Thoracic aorta (tissue), 2 donors: ENCODE data around the gene GLO1. TPM values are rescaled to one million over a fixed set of nuclear protein-coding genes. Genes with fewer than 3 reads are reported as not detected.

Source experiments
- ATAC-seq: fragments of 150-250 bp; one replicate; pipeline ENCODE4 v1.8.0; 2017; ENCODE audit warnings: low read depth; ENCODE audit not compliant: insufficient number of reproducible peaks, low FRiP score
- DNase-seq: peaks from one replicate; pipeline ENCODE4 v3.0.0-alpha.2; 2020; ENCODE audit warnings: low spot score
- H3K27ac ChIP-seq, 2 donors: fragments of 200-600 bp; sonication (generic); 1 replicate in 1 of 2; 2 replicates in 1 of 2; pipeline ENCODE4 v1.5.1; 2016; ENCODE audit warnings: mild to moderate bottlenecking in 2 of 2, moderate library complexity in 2 of 2
- H3K27me3 ChIP-seq: fragments of 200-600 bp; sonication (generic); replicated peaks from 2 replicates; pipeline ENCODE4 v1.6.0; 2016; ENCODE audit warnings: mild to moderate bottlenecking; ENCODE audit not compliant: insufficient read depth
- H3K36me3 ChIP-seq: fragments of 200-600 bp; sonication (generic); one replicate; pipeline ENCODE4 v1.5.1; 2016
- H3K4me1 ChIP-seq, 2 donors: fragments of 200-600 bp; sonication (generic); 1 replicate in 1 of 2; 2 replicates in 1 of 2; pipeline versions ENCODE4 v1.5.1 to v1.6.0; 2016; ENCODE audit warnings: low read depth in 2 of 2, mild to moderate bottlenecking in 1 of 2; ENCODE audit not compliant: control insufficient read depth in 1 of 2
- H3K4me3 ChIP-seq: fragments of 200-600 bp; sonication (generic); 2 replicates; pipeline ENCODE4 v1.5.1; 2016; ENCODE audit warnings: mild to moderate bottlenecking
- H3K9me3 ChIP-seq: fragments of 200-600 bp; sonication (generic); 2 replicates; pipeline ENCODE4 v1.5.1; 2016
- CTCF ChIP-seq: fragments of 200-600 bp; sonication (generic); IDR thresholded peaks from one replicate; pipeline ENCODE4 v1.5.1; 2019; ENCODE audit warnings: antibody characterized with exemption
- total RNA-seq, 2 donors: library from RNA; depleted of rRNA; stranded (reverse); fragments of >200 nt; gene quantifications; one replicate each; pipeline versions ENCODE4 v1.1.0 to v1.2.3, GENCODE V29; 2016

Gene GLO1
- total RNA-seq, 2 donors from 2014 or later, result 47.7 to 63.1 TPM

GRCh38 chr6:38671885-38672467 is 31.0 kb downstream of the GLO1 start:
- H3K27ac ChIP-seq, result no peak overlapping the region
- H3K36me3 ChIP-seq, result peaks cover 4% of the 10 kb centered on the region
- no peaks in the 10 kb centered on the region for H3K4me1 ChIP-seq
- peak; percentile 53 for TF ChIP-seq CTCF
- DNase-seq, result no peak
- no peaks in the 10 kb centered on the region for H3K9me3 ChIP-seq
- no peak for ATAC-seq
- no peak overlapping the region for H3K4me3 ChIP-seq
- H3K27me3 ChIP-seq, result no peaks in the 10 kb centered on the region

GRCh38 chr6:38658418-38659167 is 44.4 kb downstream of the GLO1 start:
- TF ChIP-seq CTCF, result no peak
- no peak overlapping the region for H3K27ac ChIP-seq
- H3K9me3 ChIP-seq, result no peaks in the 10 kb centered on the region
- no peak overlapping the region for H3K4me3 ChIP-seq
- H3K27me3 ChIP-seq, result no peaks in the 10 kb centered on the region
- DNase-seq, result no peak
- H3K36me3 ChIP-seq, result no peaks in the 10 kb centered on the region
- ATAC-seq, result no peak
- no peaks in the 10 kb centered on the region for H3K4me1 ChIP-seq

- ATAC-seq (no peak), DNase-seq (no peak)
- no peak for TF ChIP-seq CTCF
- H3K4me1 ChIP-seq, result no peaks in the 10 kb centered on the region
- no peaks in the 10 kb centered on the region for H3K36me3 ChIP-seq
- H3K27me3 ChIP-seq, result no peaks in the 10 kb centered on the region
- no peaks in the 10 kb centered on the region for H3K9me3 ChIP-seq
- H3K27ac ChIP-seq, result no peak overlapping the region
- no peak overlapping the region for H3K4me3 ChIP-seq
These were observed 46.0 kb downstream of the GLO1 start for GRCh38 chr6:38656896-38657295.

GRCh38 chr6:38654263-38654662 is 48.7 kb downstream of the GLO1 start:
- Histone ChIP-seq H3K36me3 (no peaks in the 10 kb centered on the region), H3K4me3 (no peak overlapping the region), H3K4me1 (no peaks in the 10 kb centered on the region), H3K27me3 (no peaks in the 10 kb centered on the region), H3K27ac (no peak overlapping the region), H3K9me3 (no peaks in the 10 kb centered on the region)
- TF ChIP-seq CTCF, result no peak
- no peak for ATAC-seq
- no peak for DNase-seq

GRCh38 chr6:38651121-38651784 is 51.7 kb downstream of the GLO1 start:
- no peaks in the 10 kb centered on the region for H3K4me1 ChIP-seq
- H3K27ac ChIP-seq, result no peak overlapping the region
- DNase-seq (no peak), ATAC-seq (no peak)
- H3K36me3 ChIP-seq, result no peaks in the 10 kb centered on the region
- no peak for TF ChIP-seq CTCF
- no peaks in the 10 kb centered on the region for H3K9me3 ChIP-seq
- H3K4me3 ChIP-seq, result no peak overlapping the region
- no peaks in the 10 kb centered on the region for H3K27me3 ChIP-seq
